ENCODE data around the gene FUT2.

Gene FUT2

GRCh38 chr19:48739404-48740163, 43.8 kb downstream of the FUT2 start:
- TF ChIP-seq TOX (CRISPR knock-in tag; IDR thresholded peaks at IDR 0.05; ENCODE audit: borderline replicate concordance) (no peak), SNAI2 (CRISPR knock-in tag; IDR thresholded peaks at IDR 0.05) (no peak), POU6F1 (CRISPR knock-in tag; IDR thresholded peaks at IDR 0.05; ENCODE audit: borderline replicate concordance, low read depth) (no peak), ZNF8 (CRISPR knock-in tag; IDR thresholded peaks at IDR 0.05) (no peak), PPARA (CRISPR knock-in tag; IDR thresholded peaks at IDR 0.05; ENCODE audit: borderline replicate concordance) (no peak), ESRRG (CRISPR knock-in tag; IDR thresholded peaks at IDR 0.05) (no peak), CSDC2 (CRISPR knock-in tag; IDR thresholded peaks at IDR 0.05) (no peak), ZFP30 (CRISPR knock-in tag; IDR thresholded peaks at IDR 0.05) (no peak), ZNF565 (CRISPR knock-in tag; conservative IDR thresholded peaks at IDR 0.05; ENCODE audit: low read depth) (no peak), CREB5 (CRISPR knock-in tag; IDR thresholded peaks at IDR 0.05; ENCODE audit: low read depth) (no peak), OSR1 (CRISPR knock-in tag; IDR thresholded peaks at IDR 0.05) (no peak), RARB (CRISPR knock-in tag; IDR thresholded peaks at IDR 0.05) (no peak), ISL1 (CRISPR knock-in tag; IDR thresholded peaks at IDR 0.05) (no peak), TSHZ2 (CRISPR knock-in tag; IDR thresholded peaks at IDR 0.05) (no peak)
- ATAC-seq = no peak

GRCh38 chr19:48740164-48740972, 44.6 kb downstream of the FUT2 start, which contains the start of gene RASIP1:
TSS of gene RASIP1 (minus strand) at chr19:48740610. CDS start at chr19:48740282, 328 bp downstream.
- TF ChIP-seq ZNF8 (CRISPR knock-in tag; IDR thresholded peaks at IDR 0.05) = no peak
- TF ChIP-seq ARNTL (CRISPR knock-in tag; IDR thresholded peaks at IDR 0.05; ENCODE audit: borderline replicate concordance, low read depth) = no peak
- TF ChIP-seq ESRRG (CRISPR knock-in tag; IDR thresholded peaks at IDR 0.05) = no peak
- ATAC-seq = no peak

- TF ChIP-seq ZFP3 (CRISPR knock-in tag; IDR thresholded peaks at IDR 0.05) (no peak), ZC3H10 (CRISPR knock-in tag; IDR thresholded peaks at IDR 0.05) (no peak), ZNF565 (CRISPR knock-in tag; conservative IDR thresholded peaks at IDR 0.05; ENCODE audit: low read depth) (no peak), PPARA (CRISPR knock-in tag; IDR thresholded peaks at IDR 0.05; ENCODE audit: borderline replicate concordance) (no peak), ESRRG (CRISPR knock-in tag; IDR thresholded peaks at IDR 0.05) (no peak), SNAI2 (CRISPR knock-in tag; IDR thresholded peaks at IDR 0.05) (no peak), TSHZ2 (CRISPR knock-in tag; IDR thresholded peaks at IDR 0.05) (no peak), ARNTL (CRISPR knock-in tag; IDR thresholded peaks at IDR 0.05; ENCODE audit: borderline replicate concordance, low read depth) (no peak), OSR1 (CRISPR knock-in tag; IDR thresholded peaks at IDR 0.05) (no peak), GLIS3 (CRISPR knock-in tag; IDR thresholded peaks at IDR 0.05) (no peak)
- no peak for ATAC-seq
Measured at GRCh38 chr19:48741129-48741999, 45.6 kb downstream of the FUT2 start.

Data from SK-N-SH treated with all-trans-retinoic acid at 6 μM for 48 hours (cell line).